BE2C (cell line): ENCODE measurements around the gene STAT6.

Experiments used
- DNase-seq: peaks from one replicate; pipeline ENCODE4 v3.0.0-alpha.2; 2020
- H3K27me3 ChIP-seq: fragments of 250-450 bp; sonication (Bioruptor Pico); 2 replicates; pipeline ENCODE4 v1.5.1; 2020; ENCODE audit warnings: mild to moderate bottlenecking
- H3K36me3 ChIP-seq: fragments of 250-450 bp; sonication (Bioruptor Pico); 2 replicates; pipeline ENCODE4 v1.5.1; 2020; ENCODE audit warnings: mild to moderate bottlenecking
- H3K4me1 ChIP-seq: fragments of 250-450 bp; sonication (Bioruptor Pico); 2 replicates; pipeline ENCODE4 v1.5.1; 2020
- H3K4me3 ChIP-seq: 2 replicates; pipeline ENCODE4 v1.5.1; 2011; ENCODE audit warnings: low read depth, low read length
- H3K9me3 ChIP-seq: fragments of 250-450 bp; sonication (Bioruptor Pico); 2 replicates; pipeline ENCODE4 v1.5.1; 2020
- CTCF ChIP-seq: IDR thresholded peaks from 2 replicates; pipeline ENCODE4 v1.5.1; 2012; ENCODE audit warnings: mild to moderate bottlenecking, low read depth, low read length

The STAT6 gene

GRCh38 chr12:57118711-57119271 lies 7.6 kb upstream of the STAT6 start:
- Histone ChIP-seq H3K27me3 (no peaks in the 10 kb centered on the region), H3K9me3 (no peaks in the 10 kb centered on the region; the same call in 1 of the 2 replicates), H3K4me1 (no peaks in the 10 kb centered on the region), H3K4me3 (no peak overlapping the region), H3K36me3 (no peaks in the 10 kb centered on the region)
- TF ChIP-seq CTCF: no peak
- DNase-seq: no peak

- H3K4me3 ChIP-seq: no peak overlapping the region
- DNase-seq: no peak
- no peaks in the 10 kb centered on the region for H3K27me3 ChIP-seq
- no peaks in the 10 kb centered on the region; the same call in 1 of the 2 replicates for H3K4me1 ChIP-seq
- H3K9me3 ChIP-seq: no peaks in the 10 kb centered on the region
- no peaks in the 10 kb centered on the region for H3K36me3 ChIP-seq
- TF ChIP-seq CTCF: no peak
Measured at GRCh38 chr12:57116580-57117281, 5.6 kb upstream of the STAT6 start.

- Histone ChIP-seq H3K4me3 (peak overlapping the region; percentile 72), H3K27me3 (no peaks in the 10 kb centered on the region), H3K36me3 (no peaks in the 10 kb centered on the region), H3K9me3 (no peaks in the 10 kb centered on the region), H3K4me1 (peaks cover 7% of the 10 kb centered on the region)
- peak; percentile 93 for DNase-seq
- TF ChIP-seq CTCF: peak; percentile 87
Measured at GRCh38 chr12:57112492-57113294, 1.5 kb upstream of the STAT6 start.

GRCh38 chr12:57110104-57111030 lies 795 bp downstream of the STAT6 start:
- no peaks in the 10 kb centered on the region for H3K27me3 ChIP-seq
- H3K4me3 ChIP-seq: no peak overlapping the region
- no peak for DNase-seq
- TF ChIP-seq CTCF: no peak
- H3K9me3 ChIP-seq: no peaks in the 10 kb centered on the region
- H3K36me3 ChIP-seq: no peaks in the 10 kb centered on the region
- H3K4me1 ChIP-seq: peaks cover 7% of the 10 kb centered on the region

GRCh38 chr12:57109207-57110103 lies 1.7 kb downstream of the STAT6 start:
- no peak for DNase-seq
- Histone ChIP-seq H3K36me3 (no peaks in the 10 kb centered on the region), H3K4me1 (peaks cover 7% of the 10 kb centered on the region), H3K4me3 (no peak overlapping the region), H3K27me3 (no peaks in the 10 kb centered on the region), H3K9me3 (no peaks in the 10 kb centered on the region)
- no peak for TF ChIP-seq CTCF
